HEK293T (cell line): Measurements from ENCODE around the gene POLR1G.

Source experiments
- CTCF ChIA-PET: fragments of 350-600 bp; formaldehyde crosslinking; extraction: SDS; loops from one replicate; lab custom pipeline; 2021; ENCODE audit warnings: antibody characterized with exemption, inconsistent platforms; lab: Yijun Ruan, JAX
- POLR2A ChIA-PET: fragments of 350-600 bp; formaldehyde crosslinking; extraction: SDS; loops from one replicate; lab custom pipeline; 2020; ENCODE audit warnings: antibody characterized with exemption, inconsistent platforms; lab: Yijun Ruan, JAX
- DNase-seq: peaks from one replicate; pipeline ENCODE4 v3.0.0; 2012; ENCODE audit warnings: mixed read lengths; ENCODE audit errors: extremely low spot score
- ARNT ChIP-seq: fragments of 450-650 bp; IDR thresholded peaks from 2 replicates; pipeline ENCODE4 v1.6.1; 2017; ENCODE audit warnings: mild to moderate bottlenecking
- BHLHE40 ChIP-seq: fragments of 450-650 bp; IDR thresholded peaks from 2 replicates; pipeline ENCODE4 v1.6.1; 2016; ENCODE audit warnings: mild to moderate bottlenecking, moderate library complexity, borderline replicate concordance
- CTBP1 ChIP-seq: fragments of 450-650 bp; IDR thresholded peaks from 2 replicates; pipeline ENCODE4 v1.6.1; 2016; ENCODE audit warnings: borderline replicate concordance
- ELF4 ChIP-seq: fragments of 450-650 bp; IDR thresholded peaks from 2 replicates; pipeline ENCODE4 v1.6.1; 2017; ENCODE audit warnings: antibody characterized with exemption
- FOXA1 ChIP-seq: fragments of 450-650 bp; IDR thresholded peaks from 2 replicates; pipeline ENCODE4 v1.6.1; 2016; ENCODE audit warnings: mild to moderate bottlenecking
- FOXK2 ChIP-seq: fragments of 450-650 bp; IDR thresholded peaks from 2 replicates; pipeline ENCODE4 v1.6.1; 2016; ENCODE audit warnings: mild to moderate bottlenecking
- FOXM1 ChIP-seq: fragments of 450-650 bp; IDR thresholded peaks from 2 replicates; pipeline ENCODE4 v1.6.1; 2017; ENCODE audit warnings: mild to moderate bottlenecking, borderline replicate concordance
- HDGF ChIP-seq: fragments of 450-650 bp; IDR thresholded peaks from 2 replicates; pipeline ENCODE4 v1.6.1; 2017; ENCODE audit warnings: antibody characterized with exemption, borderline replicate concordance
- L3MBTL2 ChIP-seq: fragments of 450-650 bp; conservative IDR thresholded peaks from 2 replicates; pipeline ENCODE4 v1.6.1; 2016; ENCODE audit warnings: mild to moderate bottlenecking
- LEF1 ChIP-seq: fragments of 450-650 bp; IDR thresholded peaks from 2 replicates; pipeline ENCODE4 v1.6.1; 2017; ENCODE audit warnings: mild to moderate bottlenecking, borderline replicate concordance
- NFRKB ChIP-seq: fragments of 450-650 bp; IDR thresholded peaks from 2 replicates; pipeline ENCODE4 v1.6.1; 2016; ENCODE audit warnings: mild to moderate bottlenecking, moderate library complexity
- SP1 ChIP-seq: fragments of 450-650 bp; IDR thresholded peaks from 2 replicates; pipeline ENCODE4 v1.6.1; 2017
- SUZ12 ChIP-seq: fragments of 450-650 bp; IDR thresholded peaks from 2 replicates; pipeline ENCODE4 v1.6.1; 2016; ENCODE audit warnings: mild to moderate bottlenecking
- TARDBP ChIP-seq: fragments of 450-650 bp; IDR thresholded peaks from 2 replicates; pipeline ENCODE4 v1.6.1; 2016
- ZNF384 ChIP-seq: fragments of 450-650 bp; IDR thresholded peaks from 2 replicates; pipeline ENCODE4 v1.6.1; 2016
- TF ChIP-seq, protein P1 (sequence below): fragments of 450-650 bp; IDR thresholded peaks from 2 replicates; pipeline ENCODE4 v1.6.1; 2016

Gene POLR1G

DNA sequence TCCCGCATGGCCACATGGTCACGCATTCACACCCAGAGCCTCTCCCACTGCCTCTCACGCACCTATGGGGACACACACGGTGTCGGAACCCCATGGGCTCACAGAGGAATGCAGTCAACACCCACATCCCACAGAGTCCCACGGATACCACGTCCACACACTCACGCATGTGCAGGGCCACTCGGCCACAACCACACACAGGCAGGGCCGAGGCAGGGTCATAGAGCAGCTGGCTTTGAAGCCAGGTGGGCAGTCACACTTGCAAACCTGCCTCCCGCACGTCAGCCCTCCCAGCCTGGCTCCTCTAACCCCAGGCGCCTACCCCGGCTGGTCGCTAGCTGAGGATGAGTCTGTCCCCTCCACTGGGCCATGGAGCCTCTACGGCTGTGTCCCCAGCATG, 44.2 kb upstream of the POLR1G start:
- POLR2A ChIA-PET: no interaction called here
- CTCF ChIA-PET: no interaction called here
- no peak for DNase-seq
- TF ChIP-seq ZNF384: no peak
- TF ChIP-seq, protein P1, sequence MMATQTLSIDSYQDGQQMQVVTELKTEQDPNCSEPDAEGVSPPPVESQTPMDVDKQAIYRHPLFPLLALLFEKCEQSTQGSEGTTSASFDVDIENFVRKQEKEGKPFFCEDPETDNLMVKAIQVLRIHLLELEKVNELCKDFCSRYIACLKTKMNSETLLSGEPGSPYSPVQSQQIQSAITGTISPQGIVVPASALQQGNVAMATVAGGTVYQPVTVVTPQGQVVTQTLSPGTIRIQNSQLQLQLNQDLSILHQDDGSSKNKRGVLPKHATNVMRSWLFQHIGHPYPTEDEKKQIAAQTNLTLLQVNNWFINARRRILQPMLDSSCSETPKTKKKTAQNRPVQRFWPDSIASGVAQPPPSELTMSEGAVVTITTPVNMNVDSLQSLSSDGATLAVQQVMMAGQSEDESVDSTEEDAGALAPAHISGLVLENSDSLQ: no peak
- TF ChIP-seq CTBP1: no peak
- no peak for TF ChIP-seq TARDBP
- no peak for TF ChIP-seq BHLHE40
- TF ChIP-seq ARNT: no peak
- no peak for TF ChIP-seq ELF4
- no peak for TF ChIP-seq FOXA1
- no peak for TF ChIP-seq FOXK2
- no peak for TF ChIP-seq LEF1
- no peak for TF ChIP-seq HDGF
- TF ChIP-seq NFRKB: no peak
- no peak for TF ChIP-seq L3MBTL2
- no peak for TF ChIP-seq FOXM1
- no peak for TF ChIP-seq SUZ12
- no peak for TF ChIP-seq SP1

DNA sequence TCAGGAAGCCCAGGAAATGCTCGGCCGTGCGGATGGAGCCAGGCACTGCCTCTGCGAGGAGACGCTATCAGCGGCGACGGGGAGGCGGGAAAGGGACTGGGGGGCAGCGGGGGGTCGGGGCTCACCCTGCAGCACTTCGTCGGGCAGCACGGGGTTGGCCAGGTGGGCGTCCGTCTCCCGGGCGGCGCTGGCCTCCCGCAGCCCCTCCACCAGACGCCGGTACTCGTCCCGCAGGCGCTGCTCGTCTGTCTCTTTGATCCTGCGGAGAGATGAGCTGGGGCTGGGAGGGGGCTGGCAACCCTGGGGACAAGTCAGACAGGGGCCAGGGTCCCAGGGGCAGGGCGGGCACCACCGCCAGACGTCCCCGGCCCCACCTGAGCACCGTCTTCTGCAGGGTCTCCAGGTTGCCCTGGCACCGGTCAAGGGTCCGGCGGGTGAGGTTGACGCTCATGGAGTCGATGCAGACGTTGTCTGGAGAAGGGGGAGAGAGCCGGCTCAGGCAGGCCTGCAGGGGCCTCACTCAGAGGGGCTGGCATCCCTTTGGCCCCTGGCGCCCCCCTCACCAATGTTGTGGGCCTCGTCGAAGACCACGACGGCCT, 42.5 kb upstream of the POLR1G start:
- POLR2A ChIA-PET: no interaction called here
- no peak for TF ChIP-seq FOXM1
- TF ChIP-seq L3MBTL2: no peak
- no peak for TF ChIP-seq FOXA1
- no peak for TF ChIP-seq NFRKB
- TF ChIP-seq SUZ12: no peak
- TF ChIP-seq BHLHE40: no peak
- TF ChIP-seq SP1: no peak
- no peak for TF ChIP-seq ZNF384
- TF ChIP-seq ARNT: no peak
- no peak for TF ChIP-seq ELF4
- TF ChIP-seq LEF1: no peak
- DNase-seq: no peak
- CTCF ChIA-PET: no interaction called here

DNA sequence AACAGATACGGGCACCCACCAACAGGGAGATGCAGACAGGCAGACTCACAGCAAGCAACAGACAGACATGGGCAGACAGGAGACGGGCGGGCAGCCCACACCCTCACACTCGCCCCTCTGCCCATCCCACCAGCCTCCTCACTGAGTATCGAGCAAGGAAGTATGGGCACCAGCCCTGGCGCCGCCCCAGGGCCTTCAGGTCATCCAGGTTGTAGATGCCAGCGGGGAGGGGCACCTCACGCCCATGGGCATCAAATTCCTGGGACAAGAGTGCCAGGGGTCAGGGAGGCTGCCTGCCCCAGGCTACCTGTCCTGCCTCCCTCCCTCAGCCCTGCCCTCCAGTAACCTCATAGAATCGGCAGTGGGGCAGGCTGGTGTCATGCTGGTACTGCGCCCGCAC, 41.7 kb upstream of the POLR1G start:
- POLR2A ChIA-PET: no interaction called here
- no peak for DNase-seq
- CTCF ChIA-PET: no interaction called here
- TF ChIP-seq ARNT (no peak), HDGF (no peak), L3MBTL2 (no peak), NFRKB (no peak)

DNA sequence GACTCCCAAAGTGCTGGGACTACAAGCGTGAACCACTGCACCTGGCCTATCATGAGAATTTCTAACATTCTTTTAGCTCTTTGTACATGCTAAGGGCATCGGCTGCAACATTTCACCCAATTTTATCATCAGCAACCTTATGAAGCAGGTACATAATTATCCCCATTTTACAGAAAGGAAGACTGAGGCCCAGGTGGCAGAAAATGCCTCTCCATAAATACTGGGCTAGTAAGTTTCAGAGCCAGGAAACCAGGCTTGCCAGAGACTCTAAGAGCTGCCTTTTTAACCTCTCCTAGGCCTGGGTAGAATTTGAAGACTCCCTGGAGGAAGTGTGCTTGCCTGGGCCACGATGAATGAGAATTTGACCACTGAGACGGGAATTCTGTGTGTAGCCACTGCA, 38.3 kb upstream of the POLR1G start:
- TF ChIP-seq BHLHE40 (no peak), ZNF384 (no peak), SP1 (no peak), CTBP1 (no peak), L3MBTL2 (no peak), SUZ12 (no peak), ARNT (no peak), LEF1 (no peak), FOXA1 (no peak), FOXM1 (no peak)
- TF ChIP-seq, protein P1: no peak
- no peak for DNase-seq
- POLR2A ChIA-PET: no interaction called here
- CTCF ChIA-PET: interaction anchor here (0.7 to 0.8 kb wide), 2 partner anchors 25 to 34 kb away, joined by 3 read pairs; no protein-coding TSS in a partner anchor

DNA sequence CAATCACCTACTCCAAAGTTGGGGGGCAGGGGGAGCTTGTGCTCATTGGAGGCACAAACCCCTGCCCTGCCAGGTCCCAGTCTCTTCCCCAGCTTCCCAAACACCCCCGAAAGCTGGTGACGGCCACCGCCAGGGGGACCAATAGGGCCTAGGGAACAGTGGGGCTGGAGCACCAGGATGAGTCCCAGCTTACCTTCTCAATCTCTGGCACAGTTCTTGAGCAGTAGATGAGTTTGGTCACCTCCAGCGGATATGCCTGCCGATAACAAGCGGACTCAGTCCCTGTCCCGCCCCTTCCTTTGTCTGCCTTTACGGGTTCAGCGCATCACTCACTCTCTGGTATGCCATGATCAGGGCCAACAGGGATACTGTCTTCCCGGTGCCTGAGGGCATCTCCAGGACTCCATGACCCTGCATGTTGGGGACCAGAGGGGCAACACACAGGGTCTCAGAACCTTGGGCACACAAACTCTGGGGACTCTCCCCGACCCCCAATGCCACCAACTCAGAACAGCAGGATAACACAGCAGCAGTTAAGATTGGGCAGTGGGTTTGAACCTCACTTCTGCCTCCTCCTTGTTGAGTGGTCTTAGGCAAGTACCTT, 37.6 kb upstream of the POLR1G start:
- ChIA-PET CTCF (interaction anchor here (0.7 to 0.8 kb wide), 2 partner anchors 24 to 34 kb away, joined by 3 read pairs; no protein-coding TSS in a partner anchor), POLR2A (interaction anchor here (0.5 to 1.1 kb wide), 2 partner anchors 34 to 1403 kb away, joined by 3 to 5 read pairs; no protein-coding TSS in a partner anchor)
- no peak for TF ChIP-seq SUZ12
- TF ChIP-seq FOXK2: no peak
- no peak for TF ChIP-seq CTBP1
- no peak for TF ChIP-seq ELF4
- TF ChIP-seq NFRKB: no peak
- TF ChIP-seq HDGF: no peak
- TF ChIP-seq SP1: no peak
- no peak for TF ChIP-seq TARDBP
- TF ChIP-seq L3MBTL2: no peak
- TF ChIP-seq ARNT: no peak
- TF ChIP-seq BHLHE40: no peak
- TF ChIP-seq FOXM1: no peak
- TF ChIP-seq LEF1: no peak
- TF ChIP-seq FOXA1: no peak
- TF ChIP-seq, protein P1: no peak
- no peak for TF ChIP-seq ZNF384
- no peak for DNase-seq
